Measurements from ENCODE around the gene COPS7A. TPM values are rescaled to one million over a fixed set of nuclear protein-coding genes. Genes with fewer than 3 reads are reported as not detected.
"Not testable (repeated sequence)": the region's sequence is repeated elsewhere in the genome, so short reads cannot be mapped to it uniquely, and the experiment has no call there.

The COPS7A gene
- total RNA-seq, 1 donor = 86.0 TPM

DNA sequence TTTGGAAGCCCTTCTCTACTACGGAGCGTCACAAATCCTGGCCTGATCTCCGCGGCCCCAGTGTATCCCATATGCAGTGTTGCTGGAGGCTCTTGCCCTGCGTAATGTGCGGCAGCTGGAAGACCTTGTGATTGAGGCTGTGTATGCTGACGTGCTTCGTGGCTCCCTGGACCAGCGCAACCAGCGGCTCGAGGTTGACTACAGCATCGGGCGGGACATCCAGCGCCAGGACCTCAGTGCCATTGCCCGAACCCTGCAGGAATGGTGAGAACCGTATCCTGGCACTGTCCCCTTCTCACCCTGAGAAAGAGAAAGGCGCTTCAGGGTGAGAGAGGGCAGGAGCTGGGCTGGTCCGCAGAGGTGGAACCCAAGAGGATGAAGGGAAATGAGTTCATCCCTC is 5.3 kb downstream of the COPS7A start:
- no peak overlapping the region for H3K4me3 ChIP-seq (ENCODE audit: low read depth, low read length)
- TF ChIP-seq, protein P1, sequence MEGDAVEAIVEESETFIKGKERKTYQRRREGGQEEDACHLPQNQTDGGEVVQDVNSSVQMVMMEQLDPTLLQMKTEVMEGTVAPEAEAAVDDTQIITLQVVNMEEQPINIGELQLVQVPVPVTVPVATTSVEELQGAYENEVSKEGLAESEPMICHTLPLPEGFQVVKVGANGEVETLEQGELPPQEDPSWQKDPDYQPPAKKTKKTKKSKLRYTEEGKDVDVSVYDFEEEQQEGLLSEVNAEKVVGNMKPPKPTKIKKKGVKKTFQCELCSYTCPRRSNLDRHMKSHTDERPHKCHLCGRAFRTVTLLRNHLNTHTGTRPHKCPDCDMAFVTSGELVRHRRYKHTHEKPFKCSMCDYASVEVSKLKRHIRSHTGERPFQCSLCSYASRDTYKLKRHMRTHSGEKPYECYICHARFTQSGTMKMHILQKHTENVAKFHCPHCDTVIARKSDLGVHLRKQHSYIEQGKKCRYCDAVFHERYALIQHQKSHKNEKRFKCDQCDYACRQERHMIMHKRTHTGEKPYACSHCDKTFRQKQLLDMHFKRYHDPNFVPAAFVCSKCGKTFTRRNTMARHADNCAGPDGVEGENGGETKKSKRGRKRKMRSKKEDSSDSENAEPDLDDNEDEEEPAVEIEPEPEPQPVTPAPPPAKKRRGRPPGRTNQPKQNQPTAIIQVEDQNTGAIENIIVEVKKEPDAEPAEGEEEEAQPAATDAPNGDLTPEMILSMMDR (IDR thresholded peaks at IDR 0.05; ENCODE audit: insufficient read depth, low read length) = no peak
- DNase-seq (ENCODE audit: low read depth) = no peak

DNA sequence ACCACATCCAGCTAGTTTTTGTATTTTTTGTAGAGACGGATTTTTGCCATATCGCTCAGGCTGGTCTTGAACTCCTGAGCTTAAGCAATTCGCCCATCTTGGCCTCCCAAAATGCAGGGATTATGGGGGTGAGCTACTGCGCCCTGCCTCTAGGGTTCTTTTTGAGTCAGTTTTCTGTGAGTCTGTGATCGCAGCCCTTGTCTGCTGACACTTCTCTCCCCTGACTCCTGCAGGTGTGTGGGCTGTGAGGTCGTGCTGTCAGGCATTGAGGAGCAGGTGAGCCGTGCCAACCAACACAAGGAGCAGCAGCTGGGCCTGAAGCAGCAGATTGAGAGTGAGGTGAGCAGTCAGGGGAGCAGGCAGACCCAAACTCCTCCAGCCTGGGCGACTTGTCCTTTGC is 6.3 kb downstream of the COPS7A start:
- H3K4me3 ChIP-seq (ENCODE audit: low read depth, low read length) = no peak overlapping the region
- DNase-seq (ENCODE audit: low read depth) = no peak
- TF ChIP-seq, protein P1 (IDR thresholded peaks at IDR 0.05; ENCODE audit: insufficient read depth, low read length) = no peak

GRCh38 chr12:6734506-6735387 is 10.9 kb downstream of the COPS7A start:
- no peak for DNase-seq (ENCODE audit: low read depth)
- TF ChIP-seq, protein P1 (IDR thresholded peaks at IDR 0.05; ENCODE audit: insufficient read depth, low read length) = no peak
- no peak overlapping the region for H3K4me3 ChIP-seq (ENCODE audit: low read depth, low read length)

- TF ChIP-seq, protein P1 (IDR thresholded peaks at IDR 0.05; ENCODE audit: insufficient read depth, low read length) = peak; percentile 77
- H3K4me3 ChIP-seq (ENCODE audit: low read depth, low read length) = no peak overlapping the region
- DNase-seq (ENCODE audit: low read depth) = peak; percentile 76
These were observed 11.8 kb downstream of the COPS7A start for GRCh38 chr12:6735448-6736191.

DNA sequence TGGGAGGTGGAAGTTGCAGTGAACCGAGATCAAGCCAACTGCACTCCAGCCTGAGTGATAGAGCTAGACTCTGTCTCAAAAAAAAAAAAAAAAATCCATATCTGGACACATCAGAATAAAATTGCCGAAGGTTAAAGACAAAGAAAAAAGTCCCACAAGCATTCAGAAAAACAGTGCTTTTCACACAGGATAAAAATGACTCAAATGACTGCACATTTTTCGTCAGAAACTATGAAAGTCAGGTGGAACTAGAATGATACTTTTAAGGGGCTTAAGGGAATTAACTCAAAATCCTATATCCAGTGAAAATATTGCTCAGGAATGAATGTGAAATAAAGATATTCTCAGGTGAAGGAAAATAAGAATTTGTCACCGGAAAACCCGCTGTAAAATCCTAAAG is 12.9 kb downstream of the COPS7A start:
- no peak overlapping the region for H3K4me3 ChIP-seq (ENCODE audit: low read depth, low read length)
- DNase-seq (ENCODE audit: low read depth) = no peak
- TF ChIP-seq, protein P1 (IDR thresholded peaks at IDR 0.05; ENCODE audit: insufficient read depth, low read length) = no peak

- not testable (repeated sequence) for H3K4me3 ChIP-seq (ENCODE audit: low read depth, low read length); DNase-seq (ENCODE audit: low read depth)
These were observed 18.2 kb downstream of the COPS7A start for GRCh38 chr12:6742080-6742479.

GRCh38 chr12:6742834-6743233 is 19.0 kb downstream of the COPS7A start:
- TF ChIP-seq, protein P1 (IDR thresholded peaks at IDR 0.05; ENCODE audit: insufficient read depth, low read length) = no peak
- no peak overlapping the region for H3K4me3 ChIP-seq (ENCODE audit: low read depth, low read length)
- no peak for DNase-seq (ENCODE audit: low read depth)

DNA sequence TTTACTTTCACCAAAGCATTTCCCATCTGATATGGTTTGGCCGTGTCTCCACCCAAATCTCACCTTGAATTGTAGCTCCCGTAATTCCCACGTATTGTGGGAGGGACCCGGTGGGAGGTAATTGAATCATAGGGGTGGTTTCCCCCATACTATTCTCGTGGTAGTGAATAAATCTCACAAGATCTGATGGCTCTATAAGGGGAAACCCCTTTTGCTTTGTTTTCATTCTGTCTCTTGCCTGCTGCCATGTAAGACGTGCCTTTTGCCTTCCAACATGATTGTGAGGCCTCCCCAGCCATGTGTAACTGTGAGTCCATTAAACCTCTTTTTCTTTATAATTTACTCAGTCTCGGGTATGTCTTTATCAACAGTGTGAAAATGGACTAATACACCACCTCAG is 19.5 kb downstream of the COPS7A start:
- not testable (repeated sequence) for DNase-seq (ENCODE audit: low read depth); H3K4me3 ChIP-seq (ENCODE audit: low read depth, low read length)

Measured in fibroblast of the aortic adventitia (primary cell).